Suprapubic skin (tissue), 4 donors: ENCODE measurements around the gene DDX3Y. TPM values are rescaled to one million over a fixed set of nuclear protein-coding genes. Genes with fewer than 3 reads are reported as not detected.

Experiments used
- total RNA-seq, 4 donors: library from RNA; depleted of rRNA; stranded (reverse); fragments of >200 nt; gene quantifications; one replicate each; pipeline ENCODE4 v1.1.0, GENCODE V29; 2016

DDX3Y gene
- total RNA-seq, 4 donors from 2014 or later, result 0.16 to 81.4 (median 28.0) TPM

Other genes starting within 250 kb of the DDX3Y start
- 10 to 100 TPM in 2 of 4 donors, not detected in 2; 16.5 to 20.3 TPM for gene USP9Y, start 203.6 kb upstream of the DDX3Y start, total RNA-seq